ENCODE data around the gene FLT1. TPM values are rescaled to one million over a fixed set of nuclear protein-coding genes. Genes with fewer than 3 reads are reported as not detected.

Gene FLT1
- total RNA-seq, 2 experiments from 2014 or later, result 7.7 to 8.2 TPM

DNA sequence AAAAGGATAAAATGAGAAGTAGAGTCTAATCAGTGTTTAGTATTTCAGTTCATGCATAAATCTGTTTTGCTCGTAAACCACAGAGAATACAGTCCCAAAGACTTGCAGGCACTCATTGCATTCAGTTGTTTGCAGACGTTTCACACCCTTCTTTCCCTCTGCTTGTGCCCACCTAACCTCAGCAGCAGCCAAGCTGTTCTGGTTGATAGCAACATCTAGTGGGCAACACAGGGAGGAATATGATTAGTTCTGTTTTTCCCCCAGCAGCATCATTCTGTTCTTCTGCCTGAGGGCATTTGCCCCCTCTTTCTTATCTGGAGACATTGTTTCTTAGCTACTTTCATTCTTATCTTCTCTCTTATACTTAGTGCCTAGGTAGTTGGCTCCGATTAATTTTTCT is 221.0 kb downstream of the FLT1 start:
- POLR2A ChIA-PET, result interaction anchor here (0.6 kb wide), 1 partner anchor 84 kb away, joined by 3 read pairs; no protein-coding TSS in a partner anchor
- CTCF ChIA-PET, result no interaction called here
- no peaks in the 10 kb centered on the region for H3K27me3 Mint-ChIP-seq
- no peak for TF ChIP-seq CTCF (IDR thresholded peaks at IDR 0.05)
- peaks cover 7% of the 10 kb centered on the region for H3K4me1 Mint-ChIP-seq (ENCODE audit: low read depth)
- ATAC-seq, result peak; percentile 49
- DNase-seq, result no peak
- H3K36me3 Mint-ChIP-seq (ENCODE audit: low read depth), result peaks cover 24% of the 10 kb centered on the region
- no peaks in the 10 kb centered on the region for H3K9me3 Mint-ChIP-seq
- intact Hi-C loops (cut with micrococcal nuclease), result no loop called here
- no peak overlapping the region for H3K4me3 Mint-ChIP-seq
- no peak overlapping the region for H3K27ac Mint-ChIP-seq

DNA sequence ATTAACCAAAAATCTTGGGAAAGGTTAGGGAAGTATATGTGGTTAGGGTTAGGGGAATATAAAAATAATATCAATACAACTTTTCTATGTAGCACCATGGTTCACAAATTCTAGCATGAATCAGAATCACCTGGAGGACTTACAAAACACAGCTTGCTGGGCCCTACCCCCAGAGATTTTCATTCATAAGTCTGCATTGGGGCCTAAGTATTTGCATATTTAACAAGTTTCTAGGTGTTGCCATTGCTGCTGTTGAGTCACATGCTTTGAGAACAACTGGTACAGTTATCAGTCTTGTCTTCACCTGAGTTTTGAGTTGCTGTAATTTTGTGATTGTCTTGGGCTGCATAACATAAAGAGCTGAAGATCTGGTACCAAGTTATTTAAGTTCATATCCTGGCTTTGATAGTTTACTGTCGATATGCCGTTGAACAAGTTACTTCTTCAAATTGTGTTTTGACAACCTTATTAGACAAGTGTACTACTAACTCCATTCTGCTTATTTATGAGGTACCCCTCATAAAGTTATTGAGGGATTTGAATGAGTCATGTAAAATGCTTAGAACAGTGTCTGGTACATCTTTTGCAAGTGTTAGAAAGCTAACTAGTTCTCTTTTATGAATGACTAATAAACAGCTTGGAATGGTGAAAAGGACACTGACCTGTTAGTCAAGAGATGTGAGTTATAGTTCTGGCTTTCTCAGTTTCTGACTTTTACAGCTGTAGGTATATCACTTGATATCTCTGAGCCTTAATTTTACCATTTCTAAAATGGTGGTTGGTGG is 223.7 kb downstream of the FLT1 start:
- Mint-ChIP-seq H3K36me3 (ENCODE audit: low read depth) (peaks cover 44% of the 10 kb centered on the region), H3K4me3 (no peak overlapping the region), H3K4me1 (ENCODE audit: low read depth) (peaks cover 24% of the 10 kb centered on the region), H3K27me3 (no peaks in the 10 kb centered on the region), H3K27ac (no peak overlapping the region), H3K9me3 (peaks cover 10% of the 10 kb centered on the region)
- POLR2A ChIA-PET, result no interaction called here
- no peak for TF ChIP-seq CTCF (IDR thresholded peaks at IDR 0.05)
- intact Hi-C loops (cut with micrococcal nuclease), result no loop called here
- ATAC-seq (no peak), DNase-seq (no peak)
- CTCF ChIA-PET, result no interaction called here

DNA sequence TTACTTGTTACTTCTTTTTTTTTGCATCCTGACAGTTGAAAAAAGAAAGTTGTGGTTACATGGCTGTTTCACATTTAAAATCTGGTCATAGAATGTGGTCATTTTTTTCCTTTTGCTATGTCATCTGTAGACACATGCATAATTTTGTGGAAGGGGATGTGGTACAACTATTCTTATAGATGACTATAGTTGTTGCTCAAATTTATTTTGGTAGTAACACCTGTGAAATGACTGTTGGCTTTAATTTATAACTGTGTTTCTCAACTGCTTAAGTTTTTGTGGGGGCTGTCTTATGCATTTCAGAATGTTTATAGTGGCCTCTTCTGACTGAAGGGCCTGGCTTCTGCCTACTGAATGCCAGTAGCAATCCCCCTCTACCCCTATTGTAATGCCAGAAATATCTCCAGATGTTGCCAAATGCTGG is 226.1 kb downstream of the FLT1 start:
- Mint-ChIP-seq H3K36me3 (ENCODE audit: low read depth) (peaks cover 45% of the 10 kb centered on the region), H3K4me1 (ENCODE audit: low read depth) (peaks cover 19% of the 10 kb centered on the region), H3K9me3 (peaks cover 10% of the 10 kb centered on the region), H3K27ac (peak overlapping the region; percentile 53), H3K27me3 (no peaks in the 10 kb centered on the region), H3K4me3 (no peak overlapping the region)
- DNase-seq (no peak), ATAC-seq (peak; percentile 92)
- POLR2A ChIA-PET, result no interaction called here
- no peak for TF ChIP-seq CTCF (IDR thresholded peaks at IDR 0.05)
- CTCF ChIA-PET, result no interaction called here
- intact Hi-C loops (cut with micrococcal nuclease), result no loop called here

DNA sequence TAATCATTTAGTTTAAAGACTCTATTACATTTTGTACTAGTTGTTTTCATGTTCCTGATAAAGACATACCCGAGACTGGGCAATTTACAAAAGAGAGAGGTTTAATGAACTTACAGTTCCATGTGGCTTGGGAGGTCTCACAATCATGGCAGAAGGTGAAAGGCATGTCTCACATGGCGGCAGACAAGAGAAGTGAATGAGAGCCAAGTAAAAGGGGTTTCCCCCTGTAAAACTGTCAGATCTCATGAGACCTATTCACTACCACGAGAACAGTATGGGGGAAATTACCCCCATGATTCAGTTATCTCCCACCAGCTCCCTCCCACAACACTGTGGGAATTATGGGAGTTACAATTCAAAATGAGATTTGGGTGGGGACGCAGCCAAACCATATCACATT is 227.4 kb downstream of the FLT1 start:
- H3K9me3 Mint-ChIP-seq, result peaks cover 10% of the 10 kb centered on the region
- no peak for TF ChIP-seq CTCF (IDR thresholded peaks at IDR 0.05)
- H3K36me3 Mint-ChIP-seq (ENCODE audit: low read depth), result peaks cover 51% of the 10 kb centered on the region
- no peak for ATAC-seq
- peak overlapping the region; percentile 79 for H3K27ac Mint-ChIP-seq
- no peak overlapping the region for H3K4me3 Mint-ChIP-seq
- H3K27me3 Mint-ChIP-seq, result no peaks in the 10 kb centered on the region
- DNase-seq, result peak; percentile 28
- CTCF ChIA-PET, result no interaction called here
- H3K4me1 Mint-ChIP-seq (ENCODE audit: low read depth), result peaks cover 18% of the 10 kb centered on the region
- POLR2A ChIA-PET, result no interaction called here
- intact Hi-C loops (cut with micrococcal nuclease), result no loop called here

DNA sequence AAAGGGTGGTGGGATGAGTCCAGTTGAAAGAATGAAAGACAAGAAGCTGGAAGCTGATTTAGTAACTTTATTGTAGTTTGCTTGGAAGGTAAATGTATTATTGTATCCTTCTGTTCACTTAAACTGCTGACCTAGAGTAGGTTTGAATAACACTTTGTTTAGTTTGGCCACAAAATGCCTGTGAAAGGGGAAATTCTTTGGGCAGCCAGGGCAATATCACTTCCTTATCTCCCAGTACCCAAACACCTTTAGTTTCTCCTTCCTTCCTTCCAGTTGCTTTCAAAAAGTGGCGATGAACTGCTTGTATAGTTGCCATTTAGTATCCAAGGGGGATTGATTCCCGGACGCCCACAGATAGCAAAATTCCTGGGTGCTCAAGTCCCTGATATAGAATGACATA is 236.5 kb downstream of the FLT1 start:
- ATAC-seq (no peak), DNase-seq (no peak)
- ChIA-PET CTCF (interaction anchor here (0.6 to 1.2 kb wide), 3 partner anchors 8 to 133 kb away, joined by 3 read pairs; no protein-coding TSS in a partner anchor), POLR2A (no interaction called here)
- TF ChIP-seq CTCF (IDR thresholded peaks at IDR 0.05), result no peak
- Mint-ChIP-seq H3K4me1 (ENCODE audit: low read depth) (peaks cover 14% of the 10 kb centered on the region), H3K27me3 (no peaks in the 10 kb centered on the region), H3K9me3 (no peaks in the 10 kb centered on the region), H3K27ac (no peak overlapping the region), H3K36me3 (ENCODE audit: low read depth) (peaks cover 38% of the 10 kb centered on the region), H3K4me3 (no peak overlapping the region)
- intact Hi-C loops (cut with micrococcal nuclease), result no loop called here
